ENCODE results near the gene EPHA3.

GRCh38 chr3:89392991-89393390 lies 285.6 kb downstream of the EPHA3 start:
- TF ChIP-seq POLR2A (IDR thresholded peaks at IDR 0.05) (no peak), EP300 (IDR thresholded peaks at IDR 0.05) (no peak), CTCF (IDR thresholded peaks at IDR 0.05) (no peak)

Data from suprapubic skin (tissue), 3 donors.